D721Med (cell line): ENCODE data around the gene EZH1.

Experiments
- DNase-seq: peaks from one replicate; pipeline ENCODE4 v3.0.0; 2011; ENCODE audit warnings: low spot score; ENCODE audit not compliant: insufficient read length
- FAIRE-seq: peaks from 2 replicates; lab custom pipeline; 2011; peaks lifted over from hg19 to GRCh38; lab: Jason Lieb, UNC
- TF ChIP-seq, protein P1 (sequence below): IDR thresholded peaks from 2 replicates; pipeline ENCODE4 v1.5.1; 2012; ENCODE audit warnings: mild to moderate bottlenecking, control low read depth; ENCODE audit not compliant: insufficient read depth; ENCODE audit errors: missing control alignments

Gene EZH1

DNA sequence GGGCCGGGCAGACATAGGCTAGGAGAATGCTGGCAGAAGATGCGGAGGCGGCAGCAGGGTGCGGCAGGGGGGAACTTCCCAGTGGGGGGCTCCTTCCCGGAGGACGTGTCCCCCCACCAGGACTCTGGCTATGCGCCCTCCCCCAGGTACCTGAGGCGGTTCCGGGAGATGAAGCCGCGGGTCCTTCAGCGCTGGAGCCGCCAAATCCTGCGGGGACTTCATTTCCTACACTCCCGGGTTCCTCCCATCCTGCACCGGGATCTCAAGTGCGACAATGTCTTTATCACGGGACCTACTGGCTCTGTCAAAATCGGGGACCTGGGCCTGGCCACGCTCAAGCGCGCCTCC is 38.9 kb upstream of the EZH1 start:
- FAIRE-seq (no peak), DNase-seq (no peak)
- TF ChIP-seq, protein P1, sequence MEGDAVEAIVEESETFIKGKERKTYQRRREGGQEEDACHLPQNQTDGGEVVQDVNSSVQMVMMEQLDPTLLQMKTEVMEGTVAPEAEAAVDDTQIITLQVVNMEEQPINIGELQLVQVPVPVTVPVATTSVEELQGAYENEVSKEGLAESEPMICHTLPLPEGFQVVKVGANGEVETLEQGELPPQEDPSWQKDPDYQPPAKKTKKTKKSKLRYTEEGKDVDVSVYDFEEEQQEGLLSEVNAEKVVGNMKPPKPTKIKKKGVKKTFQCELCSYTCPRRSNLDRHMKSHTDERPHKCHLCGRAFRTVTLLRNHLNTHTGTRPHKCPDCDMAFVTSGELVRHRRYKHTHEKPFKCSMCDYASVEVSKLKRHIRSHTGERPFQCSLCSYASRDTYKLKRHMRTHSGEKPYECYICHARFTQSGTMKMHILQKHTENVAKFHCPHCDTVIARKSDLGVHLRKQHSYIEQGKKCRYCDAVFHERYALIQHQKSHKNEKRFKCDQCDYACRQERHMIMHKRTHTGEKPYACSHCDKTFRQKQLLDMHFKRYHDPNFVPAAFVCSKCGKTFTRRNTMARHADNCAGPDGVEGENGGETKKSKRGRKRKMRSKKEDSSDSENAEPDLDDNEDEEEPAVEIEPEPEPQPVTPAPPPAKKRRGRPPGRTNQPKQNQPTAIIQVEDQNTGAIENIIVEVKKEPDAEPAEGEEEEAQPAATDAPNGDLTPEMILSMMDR = no peak

DNA sequence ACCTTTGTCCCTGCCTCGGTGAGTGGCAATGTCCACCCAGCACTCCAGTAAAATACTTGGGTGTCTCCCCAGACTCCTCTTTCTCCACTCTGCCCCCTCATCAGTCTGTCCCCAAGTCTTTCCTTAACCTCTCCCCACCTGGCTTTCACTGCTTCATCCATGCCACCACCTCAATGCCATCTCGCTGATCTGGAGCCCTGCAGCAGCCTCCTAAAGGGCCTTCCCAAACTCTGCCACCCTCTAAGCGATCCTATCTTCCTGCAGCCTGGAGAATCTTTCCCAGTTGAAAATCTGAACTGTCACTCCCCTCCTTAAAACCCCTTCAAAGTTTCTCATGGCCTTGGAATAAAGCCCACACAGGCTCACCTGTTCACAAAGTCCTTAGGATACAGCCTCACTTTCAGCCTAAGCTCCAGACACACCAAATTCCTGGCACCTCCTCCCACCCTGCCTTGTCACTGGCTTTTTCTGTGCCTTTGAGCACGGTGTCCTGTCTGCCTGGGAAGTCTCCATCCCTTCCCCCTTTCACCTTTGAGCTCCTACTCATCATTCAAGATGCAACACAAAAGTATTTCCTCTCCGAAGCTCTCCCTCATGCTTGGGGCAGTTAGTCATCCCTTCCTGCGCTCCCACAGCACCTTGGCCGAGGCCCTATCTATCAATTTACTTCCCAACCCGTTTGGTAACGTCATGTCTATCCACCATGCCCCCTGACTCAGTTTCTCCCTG is 38.4 kb upstream of the EZH1 start:
- FAIRE-seq (no peak), DNase-seq (no peak)
- TF ChIP-seq, protein P1 = no peak

DNA sequence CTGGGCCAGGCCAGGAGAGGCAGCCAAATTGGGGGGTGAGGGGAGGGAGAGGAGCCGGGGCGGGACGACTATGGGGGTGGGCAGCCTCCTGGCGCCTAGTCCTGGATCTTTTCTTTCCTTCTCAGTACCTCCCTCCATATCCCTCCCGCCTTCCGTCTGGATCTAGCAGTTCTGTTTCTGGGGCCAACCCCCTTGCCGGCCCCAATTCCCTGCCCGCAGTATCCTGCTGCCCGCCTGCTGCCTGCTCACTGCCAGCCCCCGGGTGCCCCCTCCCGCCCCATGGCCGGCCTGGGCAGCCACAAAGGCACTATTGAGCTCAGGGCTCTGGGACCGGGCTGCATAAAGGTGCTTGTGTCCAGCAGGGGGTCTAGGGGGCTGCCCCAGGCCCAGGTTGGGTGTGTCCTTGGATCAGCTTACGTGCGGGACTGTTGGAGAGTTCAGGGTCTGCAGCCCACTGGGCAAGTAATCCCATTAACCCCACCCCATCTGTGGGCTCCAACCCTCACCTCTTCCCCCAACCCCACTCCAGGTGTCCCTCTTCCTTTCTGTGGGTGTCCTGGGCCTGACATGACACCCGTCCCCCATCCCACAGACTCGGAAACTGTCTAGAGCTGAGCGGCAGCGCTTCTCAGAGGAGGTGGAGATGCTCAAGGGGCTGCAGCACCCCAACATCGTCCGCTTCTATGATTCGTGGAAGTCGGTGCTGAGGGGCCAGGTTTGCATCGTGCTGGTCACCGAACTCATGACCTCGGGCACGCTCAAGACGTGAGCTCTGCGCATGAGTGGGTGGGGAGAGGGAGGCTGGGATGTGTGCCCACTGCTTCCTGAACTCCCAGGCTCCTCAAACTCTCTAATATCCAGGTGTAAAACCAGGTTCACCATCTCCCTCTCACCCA is 37.6 kb upstream of the EZH1 start:
- TF ChIP-seq, protein P1 = no peak
- FAIRE-seq (no peak), DNase-seq (no peak)

DNA sequence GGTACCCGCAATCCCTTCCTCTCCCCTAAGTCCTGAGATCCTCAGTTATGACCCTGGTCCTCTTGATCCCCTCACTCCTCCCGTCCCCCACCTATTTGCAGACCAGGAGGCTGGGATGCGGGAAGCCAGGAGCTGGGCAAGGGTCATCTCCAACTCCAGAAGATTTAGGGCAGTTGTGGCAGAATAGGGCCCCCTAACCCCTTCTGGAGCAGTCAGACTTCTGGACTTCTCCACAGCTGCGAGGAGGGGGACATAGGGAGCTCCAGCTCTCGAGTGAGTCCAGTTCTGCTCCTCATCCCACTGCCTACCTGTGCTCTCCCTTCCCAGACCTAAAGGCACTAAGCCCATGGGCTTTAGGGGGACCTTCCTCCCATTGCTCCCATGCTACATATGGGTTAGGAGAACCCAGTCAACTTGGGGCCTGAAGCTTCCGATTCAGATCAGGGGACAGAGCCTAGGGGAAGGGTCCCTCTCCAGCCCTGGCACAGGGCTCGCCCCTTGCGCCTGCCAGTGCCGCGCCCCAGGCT is 36.9 kb upstream of the EZH1 start:
- DNase-seq (no peak), FAIRE-seq (no peak)
- TF ChIP-seq, protein P1 = no peak

DNA sequence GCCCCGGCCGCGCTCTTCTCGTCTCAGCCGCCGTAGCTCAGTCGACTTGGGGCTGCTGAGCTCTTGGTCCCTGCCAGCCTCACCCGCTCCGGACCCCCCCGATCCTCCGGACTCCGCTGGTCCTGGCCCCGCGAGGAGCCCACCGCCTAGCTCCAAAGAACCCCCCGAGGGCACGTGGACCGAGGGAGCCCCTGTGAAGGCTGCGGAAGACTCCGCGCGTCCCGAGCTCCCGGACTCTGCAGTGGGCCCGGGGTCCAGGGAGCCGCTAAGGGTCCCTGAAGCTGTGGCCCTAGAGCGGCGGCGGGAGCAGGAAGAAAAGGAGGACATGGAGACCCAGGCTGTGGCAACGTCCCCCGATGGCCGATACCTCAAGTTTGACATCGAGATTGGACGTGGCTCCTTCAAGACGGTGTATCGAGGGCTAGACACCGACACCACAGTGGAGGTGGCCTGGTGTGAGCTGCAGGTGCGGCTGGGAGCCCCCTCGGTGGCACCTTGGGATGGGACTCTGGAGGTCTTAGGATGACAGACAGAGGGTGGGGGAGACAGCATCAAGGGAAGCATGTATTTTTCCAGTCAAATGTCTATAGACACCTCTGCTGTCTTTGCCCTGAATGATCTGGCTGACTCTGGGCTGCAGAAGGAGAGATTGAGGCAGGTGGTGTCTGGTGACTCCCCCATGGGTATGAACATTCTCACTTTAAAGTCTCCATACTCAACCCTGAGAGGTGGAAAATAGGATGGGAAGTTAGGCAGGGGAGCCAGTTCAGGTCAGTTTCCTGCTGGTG is 36.2 kb upstream of the EZH1 start:
- TF ChIP-seq, protein P1 = no peak
- FAIRE-seq (no peak), DNase-seq (no peak)

DNA sequence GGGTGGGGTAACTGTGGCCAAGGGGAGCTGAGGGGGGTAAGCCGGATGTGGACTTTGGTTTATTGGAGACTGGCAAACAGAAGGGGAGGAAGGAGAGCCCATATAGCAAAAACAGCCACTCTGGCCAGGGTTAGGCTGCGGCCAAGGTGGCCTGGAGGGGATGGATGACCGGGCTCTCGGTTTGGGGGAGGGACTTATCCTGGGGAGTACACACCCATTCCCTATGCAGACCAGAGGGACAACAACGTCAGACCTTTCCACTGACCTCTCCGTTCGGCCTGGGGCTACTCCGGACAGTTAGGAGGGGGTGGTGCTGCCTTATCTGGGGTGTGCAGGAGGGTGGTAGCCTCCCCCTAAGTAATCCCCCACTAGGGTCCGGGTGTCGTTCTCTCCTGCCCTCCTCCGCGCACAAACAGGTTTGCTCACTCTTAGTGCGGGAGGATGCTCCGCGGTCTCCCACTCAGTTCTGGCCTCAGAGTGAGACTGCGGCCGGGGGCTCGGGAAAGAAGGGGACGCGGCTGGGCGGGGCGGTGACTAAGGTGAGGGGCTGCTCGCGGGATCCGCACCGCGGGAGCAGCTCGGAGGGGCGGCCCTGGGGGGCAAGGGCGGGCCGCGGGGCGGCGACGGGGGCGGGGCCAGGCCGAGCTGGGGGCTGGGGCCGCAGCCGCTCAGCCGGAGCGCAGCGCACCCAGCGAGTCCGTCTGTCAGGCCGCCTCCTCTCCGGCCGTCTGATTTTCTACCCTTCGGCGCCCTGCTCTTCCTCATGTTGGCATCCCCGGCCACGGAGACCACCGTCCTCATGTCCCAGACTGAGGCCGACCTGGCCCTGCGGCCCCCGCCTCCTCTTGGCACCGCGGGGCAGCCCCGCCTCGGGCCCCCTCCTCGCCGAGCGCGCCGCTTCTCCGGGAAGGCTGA is 35.4 kb upstream of the EZH1 start, which contains the start of gene WNK4:
WNK4 (plus strand) TSS at position 675 of the 915 bp plus-strand sequence; CDS start at position 764, 89 bp downstream.
- FAIRE-seq = no peak
- TF ChIP-seq, protein P1 = no peak
- peak; percentile 67 for DNase-seq
